Vagina (tissue), 2 donors: ENCODE data around the gene P2RY12.

Experiments used
- POLR2A ChIP-seq, 2 donors: fragments of 450-650 bp; IDR thresholded peaks; one replicate each; pipeline ENCODE4 v1.6.1; 2017; ENCODE audit warnings: antibody characterized with exemption in 2 of 2, mild to moderate bottlenecking in 2 of 2, moderate library complexity in 2 of 2
- POLR2AphosphoS5 ChIP-seq, 2 donors: sonication (generic); formaldehyde crosslinking; IDR thresholded peaks; one replicate each; pipeline ENCODE4 v1.9.0; 2017; ENCODE audit warnings: antibody characterized with exemption in 2 of 2, mild to moderate bottlenecking in 2 of 2, low read depth in 1 of 2; ENCODE audit not compliant: insufficient read depth in 1 of 2
- TF ChIP-seq, protein P1 (sequence below), 3 experiments: fragments of 450-650 bp in 2 of 3; fragments of 200-600 bp in 1 of 3; sonication (generic) in 1 of 3; IDR thresholded peaks; one replicate each; pipeline ENCODE4 v1.5.1; 2017 to 2019; ENCODE audit warnings: antibody characterized with exemption in 3 of 3, mild to moderate bottlenecking in 2 of 3, moderate library complexity in 2 of 3

DNA sequence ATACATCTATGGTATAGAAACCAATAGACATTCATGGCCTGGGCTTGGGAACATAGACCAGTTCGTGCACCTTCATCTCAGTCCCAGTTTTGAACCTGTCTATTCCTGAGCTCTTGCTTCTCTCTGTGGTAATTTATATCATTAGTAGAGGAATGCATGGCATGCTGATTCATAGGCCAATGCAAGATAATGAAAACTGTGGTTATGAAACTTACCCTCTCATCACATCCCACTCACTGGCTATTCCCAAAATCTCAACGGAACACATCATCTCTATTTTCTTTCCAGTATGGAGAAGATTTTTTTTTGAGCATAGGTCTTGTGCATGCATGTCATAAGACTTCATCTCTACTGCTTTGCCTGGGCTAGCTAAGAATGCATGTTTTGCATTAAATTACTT lies 18.7 kb upstream of the P2RY12 start:
- TF ChIP-seq, protein P1, sequence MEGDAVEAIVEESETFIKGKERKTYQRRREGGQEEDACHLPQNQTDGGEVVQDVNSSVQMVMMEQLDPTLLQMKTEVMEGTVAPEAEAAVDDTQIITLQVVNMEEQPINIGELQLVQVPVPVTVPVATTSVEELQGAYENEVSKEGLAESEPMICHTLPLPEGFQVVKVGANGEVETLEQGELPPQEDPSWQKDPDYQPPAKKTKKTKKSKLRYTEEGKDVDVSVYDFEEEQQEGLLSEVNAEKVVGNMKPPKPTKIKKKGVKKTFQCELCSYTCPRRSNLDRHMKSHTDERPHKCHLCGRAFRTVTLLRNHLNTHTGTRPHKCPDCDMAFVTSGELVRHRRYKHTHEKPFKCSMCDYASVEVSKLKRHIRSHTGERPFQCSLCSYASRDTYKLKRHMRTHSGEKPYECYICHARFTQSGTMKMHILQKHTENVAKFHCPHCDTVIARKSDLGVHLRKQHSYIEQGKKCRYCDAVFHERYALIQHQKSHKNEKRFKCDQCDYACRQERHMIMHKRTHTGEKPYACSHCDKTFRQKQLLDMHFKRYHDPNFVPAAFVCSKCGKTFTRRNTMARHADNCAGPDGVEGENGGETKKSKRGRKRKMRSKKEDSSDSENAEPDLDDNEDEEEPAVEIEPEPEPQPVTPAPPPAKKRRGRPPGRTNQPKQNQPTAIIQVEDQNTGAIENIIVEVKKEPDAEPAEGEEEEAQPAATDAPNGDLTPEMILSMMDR (IDR thresholded peaks at IDR 0.05), result no peak
- no peak for TF ChIP-seq POLR2A (IDR thresholded peaks at IDR 0.05)
- no peak for TF ChIP-seq POLR2AphosphoS5 (IDR thresholded peaks at IDR 0.05; ENCODE audit: insufficient read depth in 1 of 2, low read depth in 1 of 2)
